BE2C (cell line): ENCODE measurements around the gene CCNY.

ENCODE experiments used
- DNase-seq: peaks from one replicate; pipeline ENCODE4 v3.0.0-alpha.2; 2020
- H3K27me3 ChIP-seq: fragments of 250-450 bp; sonication (Bioruptor Pico); 2 replicates; pipeline ENCODE4 v1.5.1; 2020; ENCODE audit warnings: mild to moderate bottlenecking
- H3K36me3 ChIP-seq: fragments of 250-450 bp; sonication (Bioruptor Pico); 2 replicates; pipeline ENCODE4 v1.5.1; 2020; ENCODE audit warnings: mild to moderate bottlenecking
- H3K4me1 ChIP-seq: fragments of 250-450 bp; sonication (Bioruptor Pico); 2 replicates; pipeline ENCODE4 v1.5.1; 2020
- H3K4me3 ChIP-seq: 2 replicates; pipeline ENCODE4 v1.5.1; 2011; ENCODE audit warnings: low read depth, low read length
- H3K9me3 ChIP-seq: fragments of 250-450 bp; sonication (Bioruptor Pico); 2 replicates; pipeline ENCODE4 v1.5.1; 2020
- CTCF ChIP-seq: IDR thresholded peaks from 2 replicates; pipeline ENCODE4 v1.5.1; 2012; ENCODE audit warnings: mild to moderate bottlenecking, low read depth, low read length

CCNY gene

GRCh38 chr10:35423505-35424306 is 87.4 kb downstream of the CCNY start:
- H3K4me3 ChIP-seq = no peak overlapping the region
- H3K4me1 ChIP-seq = no peaks in the 10 kb centered on the region; the same call in 1 of the 2 replicates
- TF ChIP-seq CTCF = no peak
- no peaks in the 10 kb centered on the region for H3K36me3 ChIP-seq
- no peak for DNase-seq
- H3K27me3 ChIP-seq = no peaks in the 10 kb centered on the region
- H3K9me3 ChIP-seq = no peaks in the 10 kb centered on the region

- Histone ChIP-seq H3K9me3 (no peaks in the 10 kb centered on the region), H3K4me1 (no peaks in the 10 kb centered on the region), H3K4me3 (no peak overlapping the region), H3K27me3 (no peaks in the 10 kb centered on the region), H3K36me3 (no peaks in the 10 kb centered on the region)
- no peak for TF ChIP-seq CTCF
- DNase-seq = no peak
These were observed 88.5 kb downstream of the CCNY start for GRCh38 chr10:35424680-35425285.

GRCh38 chr10:35425595-35425994 is 89.3 kb downstream of the CCNY start:
- TF ChIP-seq CTCF = no peak
- Histone ChIP-seq H3K4me3 (no peak overlapping the region), H3K4me1 (no peaks in the 10 kb centered on the region), H3K27me3 (no peaks in the 10 kb centered on the region), H3K36me3 (no peaks in the 10 kb centered on the region), H3K9me3 (no peaks in the 10 kb centered on the region)
- DNase-seq = no peak

- Histone ChIP-seq H3K4me1 (no peaks in the 10 kb centered on the region), H3K4me3 (no peak overlapping the region), H3K27me3 (no peaks in the 10 kb centered on the region), H3K36me3 (no peaks in the 10 kb centered on the region), H3K9me3 (no peaks in the 10 kb centered on the region)
- TF ChIP-seq CTCF = no peak
- DNase-seq = no peak
These were observed 90.3 kb downstream of the CCNY start for GRCh38 chr10:35426657-35427056.

- H3K9me3 ChIP-seq = no peaks in the 10 kb centered on the region
- no peaks in the 10 kb centered on the region for H3K27me3 ChIP-seq
- H3K4me3 ChIP-seq = no peak overlapping the region
These were observed 91.2 kb downstream of the CCNY start for GRCh38 chr10:35427543-35427942.

More at GRCh38 chr10:35427543-35427942, 91.2 kb downstream of the CCNY start:
- DNase-seq = no peak
- H3K36me3 ChIP-seq = no peaks in the 10 kb centered on the region
- TF ChIP-seq CTCF = no peak
- no peaks in the 10 kb centered on the region for H3K4me1 ChIP-seq
